ENCODE data around the gene MANSC1. TPM values are rescaled to one million over a fixed set of nuclear protein-coding genes. Genes with fewer than 3 reads are reported as not detected.
A peak's percentile ranks its signal among the peaks of the same experiment; 100 is the strongest.

MANSC1 gene
- total RNA-seq: 5.5 and 9.1 TPM in 2 replicates

DNA sequence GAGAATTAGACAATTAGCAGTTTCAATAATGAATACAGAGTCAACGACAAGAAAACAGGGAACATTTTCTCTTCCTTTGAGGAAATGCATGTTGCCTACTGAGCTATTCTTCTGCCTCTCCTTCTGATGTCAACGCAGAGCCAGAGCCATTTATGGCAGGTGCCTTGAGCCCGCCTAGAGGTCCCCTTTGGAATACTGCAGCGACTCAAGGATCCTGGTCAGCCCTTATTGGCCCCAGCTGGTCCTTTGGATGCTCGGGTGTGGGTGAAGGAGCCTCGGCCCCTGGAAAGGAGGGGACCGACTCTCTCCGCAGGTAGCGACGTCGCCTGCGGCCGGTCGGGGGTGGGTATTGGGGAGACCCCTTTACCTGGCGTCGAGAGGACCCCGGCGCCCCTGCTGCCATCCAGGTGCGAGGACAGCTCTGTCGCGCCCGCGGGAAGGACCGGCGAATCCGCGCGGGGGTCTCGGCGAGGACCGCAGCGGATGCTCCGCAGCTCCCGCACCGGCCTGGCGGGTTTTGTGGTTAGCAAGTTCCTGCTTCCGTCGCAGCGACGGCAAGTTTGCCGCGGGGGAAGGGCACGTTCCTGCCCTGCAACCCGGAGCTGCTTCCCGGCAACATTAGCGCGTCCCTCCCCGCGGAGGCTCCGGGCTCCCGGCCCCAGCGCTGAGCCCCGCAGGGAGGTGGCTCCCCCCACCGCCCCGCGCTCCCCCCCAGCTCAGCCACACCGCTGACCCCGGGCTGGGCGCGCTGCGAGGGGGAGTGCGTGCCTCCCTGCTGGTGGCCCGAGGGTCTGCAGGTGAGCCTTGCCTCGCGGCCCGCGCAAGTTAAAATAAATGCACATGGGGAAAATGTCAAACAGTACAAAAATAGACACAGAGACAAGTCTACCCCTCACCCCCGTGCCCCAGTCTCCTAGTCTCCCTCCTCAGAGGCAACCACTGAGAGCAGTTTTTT lies at the start of gene MANSC1:
Gene MANSC1 (minus strand): TSS at position 532 of the 955 bp plus-strand sequence. CDS start 6,928 bp downstream, outside the sequence.
- DNase-seq (ENCODE audit: low read depth in 2 of 2): peak; percentile 51 to 61

DNA sequence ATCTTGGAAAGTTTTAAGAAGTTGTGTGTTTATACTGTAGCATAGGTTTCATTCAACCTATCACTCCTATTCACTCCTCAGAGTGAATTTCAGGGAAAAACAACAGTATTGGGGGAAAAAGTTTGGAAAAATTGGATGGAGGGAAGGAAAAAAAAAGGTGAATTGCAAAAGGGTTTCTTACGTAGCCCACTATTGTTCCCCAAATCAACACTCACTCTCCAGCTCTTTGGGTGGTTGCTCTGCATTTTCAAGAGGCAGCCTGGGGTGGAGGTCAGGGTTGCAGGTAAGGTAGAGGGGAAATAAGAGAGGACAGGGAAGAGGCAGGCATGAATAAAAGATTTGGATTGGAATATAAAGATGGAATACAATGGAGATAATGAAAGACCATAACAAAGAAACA lies 49.1 kb upstream of the MANSC1 start:
- no peak for DNase-seq (ENCODE audit: low read depth in 2 of 2)

DNA sequence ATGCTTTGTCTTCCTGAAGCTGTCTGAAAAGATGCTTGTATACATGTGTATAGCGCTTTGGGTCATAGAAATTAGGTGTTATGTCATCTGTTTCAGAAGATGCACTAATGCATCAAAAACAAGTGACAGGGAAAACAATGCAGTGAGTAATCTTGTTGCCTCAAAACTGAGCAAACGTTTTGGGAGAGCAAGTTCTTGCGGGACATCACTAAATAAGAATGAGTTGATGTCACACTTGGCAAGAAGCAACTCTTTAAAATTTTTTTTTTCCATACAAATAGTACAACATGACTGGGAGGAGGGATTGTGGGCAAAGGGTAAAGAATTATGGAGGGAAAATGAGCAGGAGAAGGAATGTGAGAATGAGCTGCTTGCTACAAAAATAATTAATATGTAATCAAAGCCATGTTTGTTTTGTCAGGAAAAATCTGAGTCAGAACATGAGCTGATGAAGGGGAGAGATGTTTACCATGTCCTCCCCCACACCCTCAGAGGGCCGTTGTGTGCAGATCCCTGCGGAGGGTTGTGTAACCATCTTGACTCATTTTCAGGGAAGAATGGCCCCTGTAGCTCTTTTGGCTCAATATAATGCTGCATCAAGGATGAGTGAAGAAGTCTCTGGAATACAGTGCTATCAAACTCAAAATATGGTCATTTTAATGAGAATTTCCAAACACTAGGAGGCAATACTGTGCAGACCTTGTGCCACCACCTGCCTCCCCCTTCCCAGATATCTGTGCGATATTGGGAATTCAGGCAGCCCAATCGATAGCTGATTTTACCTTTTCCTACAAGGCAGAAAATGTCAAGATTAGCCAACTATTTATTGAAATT lies 48.2 kb upstream of the MANSC1 start:
- peak in 1 of 2 donors; percentile 58 for DNase-seq (ENCODE audit: low read depth in 2 of 2)

DNA sequence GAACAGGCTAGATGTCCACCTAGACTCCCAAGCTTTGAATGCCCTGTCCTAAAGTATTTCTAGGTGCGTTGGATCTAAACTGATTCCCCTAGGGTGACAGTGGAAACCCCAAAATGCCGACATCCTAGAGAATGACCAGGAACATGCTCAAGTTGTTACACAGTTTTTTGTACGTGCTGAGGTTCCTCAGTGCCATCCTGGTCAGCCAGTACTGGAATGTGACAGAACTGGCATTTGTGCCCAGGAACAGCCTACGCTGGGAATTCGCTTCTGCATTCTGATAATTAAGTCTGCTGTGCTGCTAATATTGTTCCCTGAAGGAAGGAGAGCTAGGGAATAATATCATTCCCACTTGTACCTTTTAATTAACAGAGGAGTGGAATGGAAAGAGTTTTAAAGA lies 47.1 kb upstream of the MANSC1 start:
- no peak for DNase-seq (ENCODE audit: low read depth in 2 of 2)

DNA sequence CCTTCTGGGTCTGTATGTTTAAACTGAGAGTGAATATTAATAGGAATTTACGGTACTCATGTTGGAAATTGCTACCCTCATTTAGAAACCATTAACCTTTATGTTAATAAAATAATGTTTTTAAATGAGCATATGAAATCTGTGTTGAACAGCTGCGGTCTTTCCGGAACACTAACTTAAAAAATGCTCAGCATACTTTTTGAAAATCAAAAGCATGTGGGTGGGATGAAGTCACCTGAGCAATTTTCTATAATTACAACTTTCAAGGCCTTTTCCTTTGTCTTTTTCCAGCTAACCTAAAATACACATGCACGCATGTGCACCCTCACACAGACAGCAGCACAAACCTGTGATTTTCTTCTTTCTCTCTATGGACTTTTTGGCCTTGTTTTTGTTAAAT lies 46.7 kb upstream of the MANSC1 start:
- no peak for DNase-seq (ENCODE audit: low read depth in 2 of 2)

DNA sequence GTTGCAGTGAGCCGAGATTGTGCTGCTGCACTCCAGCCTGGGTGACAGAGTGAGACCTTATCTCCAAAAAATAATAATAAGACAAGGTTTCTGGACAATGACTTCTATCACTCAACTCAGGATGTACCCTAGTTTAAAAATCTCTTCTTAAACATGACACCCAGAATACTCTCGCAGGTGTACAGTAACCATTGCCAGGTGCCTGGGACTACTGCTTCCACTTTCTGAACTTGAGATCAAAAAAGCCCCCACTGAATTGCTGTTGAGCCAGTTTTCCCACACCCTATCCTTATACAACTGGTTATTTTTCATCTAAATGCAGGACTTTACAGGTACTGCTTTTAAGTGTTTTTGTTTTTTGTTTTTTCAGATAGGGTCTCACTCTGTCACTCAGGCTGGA lies 43.1 kb upstream of the MANSC1 start:
- no peak for DNase-seq (ENCODE audit: low read depth in 2 of 2)

DNA sequence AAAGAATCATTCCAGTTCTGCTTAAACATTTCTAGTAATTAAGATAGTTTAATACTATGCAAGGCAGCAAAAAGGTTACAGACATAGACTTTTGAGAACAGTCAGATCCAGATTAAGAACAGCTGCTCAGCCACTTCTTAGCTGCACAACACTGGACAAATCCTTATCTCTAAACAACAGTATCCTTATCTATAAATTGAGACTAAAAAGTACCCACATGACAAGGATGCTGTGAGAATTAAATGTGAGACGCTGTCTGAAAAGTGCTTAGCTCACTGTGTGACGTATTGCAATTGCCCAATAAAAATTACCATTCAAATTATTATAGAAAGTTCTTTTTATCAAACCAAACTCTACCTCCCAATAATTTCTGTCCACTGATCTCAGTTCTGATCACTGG lies 42.4 kb upstream of the MANSC1 start:
- DNase-seq (ENCODE audit: low read depth in 2 of 2): no peak

DNA sequence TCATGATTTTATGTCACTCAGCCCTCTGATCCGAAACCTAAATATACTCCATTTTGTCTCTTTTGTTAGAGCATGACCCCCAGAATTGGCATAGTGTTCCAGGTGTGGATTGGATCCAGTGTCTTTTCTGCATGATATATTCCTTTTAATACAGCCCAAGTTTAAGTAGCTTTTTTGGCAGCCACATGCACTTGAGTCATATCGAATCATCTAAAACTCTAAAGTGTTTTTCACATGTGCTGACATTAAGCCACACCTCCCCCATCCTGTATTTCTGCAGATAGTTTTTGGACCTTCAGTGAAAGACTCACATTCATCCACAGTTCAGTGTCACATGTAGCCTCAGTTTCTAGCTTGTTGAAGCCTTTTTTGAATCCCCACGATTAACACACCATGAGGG lies 37.5 kb upstream of the MANSC1 start:
- DNase-seq (ENCODE audit: low read depth in 2 of 2): peak in 1 of 2 donors; percentile 36

DNA sequence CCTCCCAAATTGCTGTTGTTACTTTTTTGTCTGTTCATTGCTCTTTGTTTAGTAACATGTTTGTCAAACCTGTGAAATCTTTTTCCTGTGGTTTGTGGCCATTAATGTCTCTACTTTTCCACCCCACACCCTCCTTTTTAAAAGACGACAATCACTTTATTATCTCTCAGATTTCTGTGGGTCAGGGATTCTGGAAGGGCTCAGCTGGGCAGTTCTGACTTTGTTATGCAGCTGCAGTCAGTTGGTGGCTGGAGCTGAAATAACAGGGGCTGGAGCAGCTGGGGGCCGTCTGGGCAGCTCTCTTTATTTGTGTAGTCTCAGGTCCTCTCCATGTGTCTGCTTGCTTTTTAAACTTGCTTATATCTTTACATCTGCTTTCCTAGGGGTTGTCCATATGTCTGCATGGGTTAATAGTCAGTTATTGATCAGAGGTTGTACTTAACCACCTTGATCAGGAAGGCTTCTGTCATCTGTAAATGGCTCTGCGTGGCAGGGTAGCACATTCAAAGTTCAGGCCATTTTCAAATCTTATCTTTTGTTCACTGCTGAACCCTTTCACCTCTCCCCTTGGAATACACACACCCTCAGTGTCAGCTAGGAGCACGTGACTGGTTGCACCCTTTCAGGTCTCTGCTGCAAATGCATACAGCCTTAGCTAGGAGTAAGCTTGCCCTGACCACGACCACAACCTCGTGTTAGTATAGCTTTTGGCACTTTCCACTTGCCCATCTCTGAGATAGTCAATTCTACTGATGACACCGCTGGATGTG lies 34.7 kb upstream of the MANSC1 start:
- DNase-seq (ENCODE audit: low read depth in 2 of 2): peak in 1 of 2 donors; percentile 16

DNA sequence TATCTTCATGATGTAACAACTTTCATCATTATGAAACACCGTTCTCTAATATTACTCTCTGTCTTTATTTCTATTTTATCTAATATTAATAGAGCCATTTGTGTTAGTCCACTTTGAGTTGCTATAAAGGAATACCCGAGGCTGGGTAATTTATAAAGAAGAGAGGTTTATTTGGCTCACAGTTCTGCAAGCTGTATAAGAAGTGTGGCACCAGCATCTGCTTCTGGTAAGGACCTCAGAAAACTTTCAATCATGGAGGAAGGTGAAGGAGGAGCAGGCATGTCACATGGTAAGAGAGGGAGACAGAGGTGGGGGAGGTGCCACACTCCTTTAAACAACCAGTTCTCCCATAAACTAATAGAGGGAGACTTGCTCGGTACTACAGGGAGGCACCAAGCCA lies 31.9 kb upstream of the MANSC1 start:
- no peak for DNase-seq (ENCODE audit: low read depth in 2 of 2)

DNA sequence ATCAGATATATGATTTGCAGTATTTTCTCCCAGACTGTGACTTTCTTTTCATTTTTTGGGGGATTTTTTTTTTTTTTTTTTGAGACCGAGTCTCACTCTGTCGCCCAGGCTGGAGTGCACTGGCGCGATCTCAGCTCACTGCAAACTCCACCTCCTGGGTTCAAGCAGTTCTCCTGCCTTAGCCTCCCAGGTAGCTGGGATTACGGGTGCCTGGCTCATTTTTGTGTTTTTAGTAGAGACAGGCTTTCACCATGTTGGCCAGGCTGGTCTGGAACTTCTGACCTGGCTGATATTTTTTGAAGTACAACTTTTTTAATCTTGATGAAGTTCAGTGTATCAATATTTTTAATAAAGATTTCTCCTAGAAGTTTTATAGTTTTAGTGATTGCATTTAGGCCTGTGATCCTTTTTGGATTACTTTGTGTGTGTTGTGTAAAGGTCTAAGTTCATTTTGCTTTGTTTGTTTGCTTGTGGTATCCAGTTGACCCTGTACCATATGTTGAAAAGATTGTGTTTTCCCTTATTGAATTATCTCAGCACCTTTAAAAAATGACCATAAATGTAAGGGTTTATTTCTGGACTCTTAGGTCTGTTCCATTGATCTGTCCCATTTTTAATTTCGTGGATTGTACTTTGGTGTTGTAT lies 31.0 kb upstream of the MANSC1 start:
- DNase-seq (ENCODE audit: low read depth in 2 of 2): no peak

DNA sequence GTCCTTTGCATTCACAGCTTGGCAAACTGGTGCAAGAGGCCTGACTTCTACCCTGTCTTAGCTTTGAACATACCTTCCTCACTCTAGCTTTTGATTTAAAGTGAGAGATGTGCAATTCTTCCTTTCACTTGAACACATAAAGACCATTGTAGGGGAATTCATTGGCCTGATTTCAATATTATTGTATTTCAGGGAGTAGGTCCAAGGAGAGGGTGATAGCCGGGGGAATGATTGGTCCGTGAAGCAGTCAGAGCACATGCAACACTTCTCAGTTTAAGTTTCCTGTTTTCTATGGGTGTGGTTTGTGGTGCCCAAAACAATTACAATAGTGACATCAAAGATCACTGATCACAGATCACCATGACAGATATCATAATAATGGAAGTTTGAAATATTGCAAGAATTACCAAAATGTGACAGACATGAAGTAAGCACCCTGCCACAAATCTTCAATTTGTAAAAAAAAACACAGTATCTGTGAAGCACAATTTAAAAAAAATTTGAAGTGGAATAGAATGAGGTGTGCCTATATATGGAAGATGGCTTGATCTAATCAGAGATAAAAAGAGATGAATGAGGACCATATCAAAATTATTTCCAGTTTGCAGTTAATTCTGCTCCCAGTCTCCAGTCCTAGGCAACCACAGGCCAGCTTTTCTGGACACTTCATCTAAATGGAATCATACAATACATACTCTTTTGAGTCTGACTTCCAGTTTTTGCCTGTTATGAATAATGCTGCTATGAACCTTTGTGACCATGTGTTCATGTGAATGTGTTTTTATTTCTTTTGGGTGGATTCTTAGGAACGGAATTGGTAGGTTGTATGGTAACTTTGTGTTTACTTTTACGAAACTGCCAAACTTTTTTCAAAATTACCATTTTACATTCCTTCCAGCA lies 30.0 kb upstream of the MANSC1 start:
- no peak for DNase-seq (ENCODE audit: low read depth in 2 of 2)

DNA sequence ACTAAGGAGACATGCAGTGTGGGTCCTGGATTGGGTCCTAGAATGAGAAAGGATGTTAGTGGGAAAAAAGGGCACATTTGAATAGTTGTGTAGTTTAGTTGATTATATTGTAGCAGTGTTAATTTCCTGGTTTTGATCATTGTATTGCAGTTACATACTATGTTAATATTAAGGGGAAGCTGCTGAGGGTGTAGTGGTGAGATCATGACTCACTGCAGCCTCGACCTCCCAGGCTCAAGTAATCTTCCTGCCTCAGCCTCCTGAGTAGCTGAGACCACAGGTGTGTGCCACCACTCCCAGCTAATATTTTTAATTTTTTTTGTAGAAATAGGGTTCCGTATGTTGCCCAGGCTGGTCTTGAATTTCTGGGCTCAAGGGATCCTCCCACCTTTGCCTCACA lies 28.6 kb upstream of the MANSC1 start:
- DNase-seq (ENCODE audit: low read depth in 2 of 2): no peak

DNA sequence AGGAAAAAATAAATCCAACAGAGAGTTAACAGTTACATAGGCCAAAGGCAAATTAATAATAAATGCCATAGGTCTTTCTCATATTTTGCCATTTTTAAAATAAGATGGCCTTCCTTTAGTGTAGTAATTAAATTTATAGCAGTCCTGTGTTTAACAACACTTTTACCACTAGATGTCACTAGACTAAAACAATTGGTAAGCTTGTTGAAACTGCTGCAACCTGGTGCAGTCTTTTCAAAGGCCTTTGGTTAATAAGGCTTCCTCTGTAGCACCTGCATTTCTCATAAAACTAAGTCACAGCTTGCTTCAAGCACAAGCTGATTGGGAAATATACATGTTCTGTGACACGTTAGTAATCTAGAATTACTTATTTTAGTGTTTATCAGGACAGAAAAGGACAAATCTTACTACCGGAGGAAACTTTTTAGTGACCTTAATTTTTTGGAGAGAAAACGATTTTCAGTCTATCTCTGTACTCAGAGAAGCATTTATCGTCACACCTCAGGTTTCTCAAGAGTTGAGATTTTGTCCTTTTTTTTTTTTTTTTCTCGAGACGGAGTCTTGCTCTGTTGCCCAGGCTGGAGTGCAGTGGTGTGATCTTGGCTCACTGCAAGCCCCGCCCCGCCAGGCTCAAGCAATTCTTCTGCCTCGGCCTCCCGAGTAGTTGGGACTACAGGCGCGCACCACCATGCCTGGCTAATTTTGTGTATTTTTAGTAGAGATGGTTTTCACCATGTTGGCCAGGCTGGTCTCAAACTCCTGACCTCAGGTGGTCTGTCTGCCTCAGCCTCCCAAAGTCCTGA lies 26.8 kb upstream of the MANSC1 start:
- peak; percentile 81 to 84 for DNase-seq (ENCODE audit: low read depth in 2 of 2)

DNA sequence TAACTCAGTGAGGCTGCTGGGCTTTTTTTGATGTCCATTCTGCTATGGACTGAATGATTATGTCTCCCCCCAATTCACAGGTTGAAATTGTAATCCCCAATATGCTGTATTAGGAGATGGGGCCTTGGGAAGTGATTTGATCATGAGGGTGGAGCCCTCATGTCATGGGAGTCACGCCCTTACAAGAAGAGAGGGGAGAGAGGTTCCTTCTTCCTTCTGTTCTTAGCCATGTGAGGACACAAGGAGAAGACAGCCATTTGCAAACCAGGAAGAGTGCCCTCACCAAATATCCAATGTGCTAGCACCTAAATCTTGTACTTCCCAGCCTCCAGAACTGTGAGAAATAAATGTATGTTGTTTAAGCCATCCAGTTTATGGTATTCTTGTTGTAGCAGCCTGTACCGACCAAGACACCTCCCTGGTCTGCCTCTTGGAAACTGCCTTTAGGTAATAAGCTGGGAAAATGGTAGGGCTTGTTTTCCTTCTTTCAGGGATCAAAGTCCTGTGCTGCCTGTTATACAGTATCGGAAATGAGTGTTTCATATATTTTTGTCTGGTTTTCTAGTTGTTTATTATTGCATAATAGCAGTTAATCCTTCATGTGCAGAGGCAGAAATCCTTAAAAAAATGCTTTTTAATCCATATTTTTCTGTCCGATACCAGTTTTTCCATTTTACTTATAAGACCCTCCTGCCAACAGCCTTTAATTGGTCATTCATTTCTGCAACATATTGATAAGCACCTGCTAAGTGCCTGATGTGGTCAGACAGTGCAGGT lies 23.1 kb upstream of the MANSC1 start:
- DNase-seq (ENCODE audit: low read depth in 2 of 2): no peak

DNA sequence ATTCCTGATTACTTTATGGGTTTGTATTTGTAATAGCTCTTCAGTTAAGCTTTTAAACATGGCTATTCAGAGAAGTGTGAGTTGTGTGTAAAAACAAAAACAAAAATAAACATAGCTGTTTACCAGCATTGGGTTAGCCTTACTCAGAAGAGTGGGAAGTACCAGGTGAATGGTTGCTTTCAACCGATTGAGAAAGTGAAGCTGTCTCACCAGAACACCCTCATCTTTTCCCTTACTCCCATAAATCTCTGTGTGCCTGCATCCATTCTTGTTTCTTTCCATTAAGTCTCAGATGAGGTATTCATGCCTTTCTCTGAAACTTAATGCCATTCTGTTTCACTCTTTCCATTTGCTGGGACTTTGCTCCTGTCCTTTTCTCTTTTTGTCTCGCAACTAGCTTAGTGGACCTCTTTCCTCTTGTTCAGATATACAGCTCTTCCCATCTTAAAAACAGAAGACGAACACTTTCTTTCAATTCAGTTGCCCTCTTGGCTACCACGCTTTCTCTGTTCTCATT lies 17.5 kb upstream of the MANSC1 start:
- DNase-seq (ENCODE audit: low read depth in 2 of 2): no peak

DNA sequence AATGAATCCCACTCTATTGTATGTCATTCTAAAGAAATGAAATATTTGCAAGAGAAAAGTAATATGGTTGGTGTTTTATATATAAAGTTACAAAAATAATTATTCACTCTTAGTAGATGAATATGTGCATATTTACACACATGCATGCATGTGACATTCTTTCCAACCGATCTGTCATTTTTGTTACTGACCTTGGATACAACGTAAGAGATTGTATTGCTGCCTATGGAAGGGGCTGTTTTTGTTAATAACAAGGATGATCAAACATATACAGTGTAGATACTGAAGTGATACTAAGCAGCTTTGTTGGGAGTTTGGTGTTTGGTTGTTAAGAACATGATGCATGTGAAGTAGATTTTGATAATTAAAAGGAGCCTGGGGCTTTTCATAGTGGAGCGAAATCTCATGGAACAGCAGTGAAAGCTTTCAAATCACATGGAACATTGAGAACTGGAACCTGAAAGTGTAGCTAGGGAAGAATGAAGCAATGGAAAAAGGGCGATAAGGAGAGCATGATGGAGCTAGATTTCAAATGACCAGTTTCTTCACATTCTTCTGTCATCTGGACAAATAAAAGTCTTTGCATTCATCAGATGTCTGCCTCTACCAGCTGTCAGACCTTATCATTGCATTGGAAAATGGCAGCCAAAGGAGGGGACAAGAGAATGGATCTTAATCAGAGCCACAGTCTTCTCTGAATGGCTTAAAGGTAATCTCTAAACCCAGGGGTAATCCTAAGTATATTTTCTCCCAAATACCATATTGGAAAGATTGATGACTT lies 16.8 kb upstream of the MANSC1 start:
- DNase-seq (ENCODE audit: low read depth in 2 of 2): no peak

All from dermis microvascular lymphatic vessel endothelial cell (primary cell).